Epithelial cell of esophagus (primary cell): ENCODE measurements around the gene FAM186B.
"Not testable (repeated sequence)": the region's sequence is repeated elsewhere in the genome, so short reads cannot be mapped to it uniquely, and the experiment has no call there.

Source experiments
- DNase-seq: peaks from one replicate; pipeline ENCODE4 v3.0.0; 2010; ENCODE audit warnings: low read depth
- H3K4me3 ChIP-seq: 2 replicates; pipeline ENCODE4 v1.5.1; 2011; ENCODE audit warnings: mild to moderate bottlenecking, low read length, control low read depth
- CTCF ChIP-seq: IDR thresholded peaks from 2 replicates; pipeline ENCODE4 v1.5.1; 2011; ENCODE audit warnings: low read depth, mild to moderate bottlenecking, low read length, control low read depth, inconsistent platforms; ENCODE audit not compliant: insufficient read depth; ENCODE audit errors: missing control alignments

FAM186B gene, protein sequence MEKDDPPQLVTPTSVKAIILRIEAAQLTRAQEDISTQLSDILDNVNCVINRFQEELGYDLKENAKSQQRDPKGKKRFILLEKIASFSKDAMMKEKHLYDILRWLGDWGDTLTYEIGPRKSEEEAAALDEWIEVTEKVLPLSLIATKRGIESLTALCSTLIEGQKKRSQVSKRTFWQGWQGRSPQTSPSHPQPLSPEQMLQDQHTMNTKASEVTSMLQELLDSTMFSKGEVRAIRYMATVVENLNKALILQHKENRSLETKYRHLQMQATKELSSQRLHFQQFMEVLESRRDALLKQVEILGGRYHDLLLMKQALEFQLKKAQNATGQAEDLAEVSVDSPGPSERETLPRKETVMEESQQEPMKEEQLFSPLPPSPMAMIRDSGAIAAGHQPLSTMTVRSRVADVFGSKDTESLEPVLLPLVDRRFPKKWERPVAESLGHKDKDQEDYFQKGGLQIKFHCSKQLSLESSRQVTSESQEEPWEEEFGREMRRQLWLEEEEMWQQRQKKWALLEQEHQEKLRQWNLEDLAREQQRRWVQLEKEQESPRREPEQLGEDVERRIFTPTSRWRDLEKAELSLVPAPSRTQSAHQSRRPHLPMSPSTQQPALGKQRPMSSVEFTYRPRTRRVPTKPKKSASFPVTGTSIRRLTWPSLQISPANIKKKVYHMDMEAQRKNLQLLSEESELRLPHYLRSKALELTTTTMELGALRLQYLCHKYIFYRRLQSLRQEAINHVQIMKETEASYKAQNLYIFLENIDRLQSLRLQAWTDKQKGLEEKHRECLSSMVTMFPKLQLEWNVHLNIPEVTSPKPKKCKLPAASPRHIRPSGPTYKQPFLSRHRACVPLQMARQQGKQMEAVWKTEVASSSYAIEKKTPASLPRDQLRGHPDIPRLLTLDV

DNA sequence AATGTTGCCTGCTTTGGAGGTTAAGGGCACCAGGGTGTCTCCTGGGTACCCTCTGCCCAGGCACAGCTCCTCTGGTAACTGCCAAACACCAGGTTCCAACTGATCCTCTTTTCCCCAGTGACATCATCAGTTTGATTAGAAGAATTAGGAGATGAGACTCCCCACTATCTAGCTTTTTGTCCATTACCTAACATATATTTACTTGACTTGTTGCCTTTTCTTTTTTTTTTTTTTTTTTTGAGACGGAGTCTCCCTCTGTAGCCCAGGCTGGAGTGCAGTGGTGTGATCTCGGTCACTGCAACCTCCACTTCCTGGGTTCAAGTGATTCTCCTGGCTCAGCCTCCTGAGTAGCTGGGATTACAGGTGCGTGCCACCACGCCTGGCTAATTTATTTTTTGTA, at the start of gene FAM186B:
TSS of gene FAM186B (minus strand) at position 101 of the 400 bp plus-strand sequence. CDS start 162 bp downstream, outside the sequence.
- DNase-seq, H3K4me3 ChIP-seq: not testable (repeated sequence)

GRCh38 chr12:49654715-49655114, 49.3 kb upstream of the FAM186B start:
- TF ChIP-seq CTCF = no peak
- DNase-seq = no peak

GRCh38 chr12:49652921-49653520, 47.6 kb upstream of the FAM186B start:
- peak; percentile 55 for DNase-seq
- H3K4me3 ChIP-seq = no peak overlapping the region
- TF ChIP-seq CTCF = no peak

More at GRCh38 chr12:49654715-49655114, 49.3 kb upstream of the FAM186B start:
- no peak overlapping the region for H3K4me3 ChIP-seq

- H3K4me3 ChIP-seq = no peak overlapping the region
- TF ChIP-seq CTCF = no peak
- no peak for DNase-seq
Measured at GRCh38 chr12:49651855-49652254, 46.4 kb upstream of the FAM186B start.

DNA sequence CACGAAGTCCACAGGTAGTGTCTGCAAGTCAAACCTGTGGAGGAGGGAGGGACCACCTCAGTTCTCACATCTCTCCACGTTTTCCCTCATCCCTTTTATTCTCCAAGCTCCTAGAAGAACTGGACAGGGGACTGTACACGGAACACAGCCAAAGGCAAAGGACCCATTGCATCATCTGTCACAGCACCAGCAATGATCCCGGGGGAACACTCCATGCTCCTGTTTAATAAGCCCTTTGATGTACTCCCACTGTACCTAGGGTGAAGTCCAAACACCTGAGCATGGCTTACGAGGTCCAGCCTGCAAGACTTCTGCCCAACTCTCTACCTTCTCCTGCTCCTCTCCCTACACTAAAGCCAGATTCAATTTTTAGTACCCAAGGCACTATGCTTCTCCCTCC, 44.5 kb upstream of the FAM186B start:
- TF ChIP-seq CTCF = no peak
- no peak overlapping the region for H3K4me3 ChIP-seq
- DNase-seq = no peak

GRCh38 chr12:49649445-49649844, 44.0 kb upstream of the FAM186B start:
- DNase-seq = no peak
- no peak for TF ChIP-seq CTCF

DNA sequence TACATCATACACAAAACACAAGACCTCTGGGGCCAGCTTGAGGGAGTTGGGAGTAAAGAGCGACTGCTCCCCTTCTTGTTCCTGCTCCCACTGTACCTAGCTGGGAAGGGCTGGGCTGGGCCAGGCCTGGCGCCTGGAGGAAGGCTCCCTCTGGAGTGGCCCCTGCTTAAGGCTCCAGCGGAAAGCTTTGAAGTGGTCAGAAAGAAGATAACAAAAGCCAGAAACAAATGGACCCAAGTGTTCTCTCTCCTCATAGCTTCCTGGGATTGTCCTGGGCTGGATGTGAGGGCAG, 43.2 kb upstream of the FAM186B start:
- DNase-seq = no peak
- TF ChIP-seq CTCF = no peak
- no peak overlapping the region for H3K4me3 ChIP-seq

More at GRCh38 chr12:49649445-49649844, 44.0 kb upstream of the FAM186B start:
- no peak overlapping the region for H3K4me3 ChIP-seq
